Measurements from ENCODE around the gene NOCT. TPM values are rescaled to one million over a fixed set of nuclear protein-coding genes. Genes with fewer than 3 reads are reported as not detected.
"Not testable (repeated sequence)": the region's sequence is repeated elsewhere in the genome, so short reads cannot be mapped to it uniquely, and the experiment has no call there.

The NOCT gene
- total RNA-seq, 1 donor from 2014 or later = 4.8 TPM

DNA sequence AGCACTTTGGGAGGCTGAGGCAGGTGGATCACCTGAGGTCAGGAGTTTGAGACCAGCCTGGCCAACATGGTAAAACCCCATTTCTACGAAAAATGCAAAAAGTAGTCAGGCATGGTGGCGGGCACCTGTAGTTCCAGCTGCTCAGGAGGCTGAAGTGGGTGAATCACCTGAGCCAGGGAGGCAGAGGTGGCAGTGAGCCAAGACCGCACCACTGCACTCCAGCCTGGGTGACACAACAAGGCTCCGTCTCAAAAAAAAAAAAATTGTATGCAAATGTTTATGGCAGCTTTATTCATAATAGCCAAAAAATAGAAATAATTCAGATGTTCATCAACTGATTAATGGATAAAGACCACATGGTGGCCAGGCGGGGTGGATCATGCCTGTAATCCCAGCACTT is 9.8 kb upstream of the NOCT start:
- Histone ChIP-seq H3K9me3 (no peaks in the 10 kb centered on the region), H3K4me1 (no peaks in the 10 kb centered on the region), H3K27ac (no peak overlapping the region), H3K27me3 (no peaks in the 10 kb centered on the region), H3K4me3 (no peak overlapping the region), H3K36me3 (no peaks in the 10 kb centered on the region)
- ATAC-seq = no peak
- no peak for DNase-seq
- TF ChIP-seq CTCF (IDR thresholded peaks at IDR 0.05) = no peak
- intact Hi-C loops (cut with DNase I) = no loop called here

- no peak for TF ChIP-seq CTCF (IDR thresholded peaks at IDR 0.05)
- intact Hi-C loops (cut with DNase I) = no loop called here
- Histone ChIP-seq H3K36me3 (no peaks in the 10 kb centered on the region), H3K4me3 (no peak overlapping the region), H3K27ac (no peak overlapping the region), H3K4me1 (no peaks in the 10 kb centered on the region), H3K9me3 (no peaks in the 10 kb centered on the region), H3K27me3 (no peaks in the 10 kb centered on the region)
- ATAC-seq = no peak
- DNase-seq = no peak
Measured at GRCh38 chr4:139007640-139008039, 7.9 kb upstream of the NOCT start.

- H3K27ac ChIP-seq; intact Hi-C loops (cut with DNase I); H3K4me1 ChIP-seq: not testable (repeated sequence)
Measured at GRCh38 chr4:139008278-139008677, 7.3 kb upstream of the NOCT start.

DNA sequence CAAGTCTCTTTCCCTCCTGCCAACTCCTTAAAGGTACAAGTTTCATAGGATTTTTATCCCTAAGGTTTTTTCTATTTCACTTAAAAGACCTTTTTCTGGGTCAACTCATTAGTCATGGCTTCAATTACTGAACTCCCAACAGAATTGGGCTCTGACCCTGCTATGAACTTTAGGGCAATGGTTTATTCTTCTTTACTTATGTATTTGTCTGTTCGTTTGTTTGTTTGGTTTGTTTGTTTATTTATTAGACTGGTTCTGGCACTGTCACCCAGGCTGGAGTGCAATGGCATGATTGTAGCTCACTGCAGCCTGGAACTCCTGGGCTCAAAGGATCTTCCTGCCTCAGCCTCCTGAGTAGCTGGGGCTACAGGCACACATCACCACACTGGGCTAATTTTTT is 5.9 kb upstream of the NOCT start:
- intact Hi-C loops (cut with DNase I) = no loop called here
- Histone ChIP-seq H3K27me3 (no peaks in the 10 kb centered on the region), H3K4me1 (peaks cover 1% of the 10 kb centered on the region)

More at GRCh38 chr4:139008278-139008677, 7.3 kb upstream of the NOCT start:
- H3K36me3 ChIP-seq, H3K27me3 ChIP-seq, DNase-seq, H3K4me3 ChIP-seq, H3K9me3 ChIP-seq, ATAC-seq: not testable (repeated sequence)

GRCh38 chr4:139011225-139011950 is 4.2 kb upstream of the NOCT start:
- ATAC-seq = no peak
- H3K4me3 ChIP-seq = no peak overlapping the region
- no peak for DNase-seq
- intact Hi-C loops (cut with DNase I) = no loop called here
- TF ChIP-seq CTCF (IDR thresholded peaks at IDR 0.05) = no peak
- no peak overlapping the region for H3K27ac ChIP-seq
- H3K27me3 ChIP-seq = no peaks in the 10 kb centered on the region
- no peaks in the 10 kb centered on the region for H3K9me3 ChIP-seq
- peaks cover 6% of the 10 kb centered on the region for H3K4me1 ChIP-seq
- H3K36me3 ChIP-seq = no peaks in the 10 kb centered on the region

More for the DNA sequence above, 5.9 kb upstream of the NOCT start:
- ATAC-seq (no peak), DNase-seq (no peak)
- H3K9me3 ChIP-seq = no peaks in the 10 kb centered on the region
- no peak overlapping the region for H3K4me3 ChIP-seq
- TF ChIP-seq CTCF (IDR thresholded peaks at IDR 0.05) = no peak
- H3K36me3 ChIP-seq = no peaks in the 10 kb centered on the region
- no peak overlapping the region for H3K27ac ChIP-seq

- DNase-seq (no peak), ATAC-seq (no peak)
- peaks cover 11% of the 10 kb centered on the region for H3K4me1 ChIP-seq
- H3K27me3 ChIP-seq = no peaks in the 10 kb centered on the region
- no peaks in the 10 kb centered on the region for H3K9me3 ChIP-seq
- H3K4me3 ChIP-seq = peak overlapping the region; percentile 62
- TF ChIP-seq CTCF (IDR thresholded peaks at IDR 0.05) = no peak
- H3K27ac ChIP-seq = peak overlapping the region; percentile 88
- intact Hi-C loops (cut with DNase I) = no loop called here
- no peaks in the 10 kb centered on the region for H3K36me3 ChIP-seq
Measured at GRCh38 chr4:139014371-139015268, 961 bp upstream of the NOCT start.
